Endometrium (tissue), 2 donors: Measurements from ENCODE around the gene UNC93B1.

Source experiments
- FAIRE-seq: peaks from 2 replicates; lab custom pipeline; 2012; peaks lifted over from hg19 to GRCh38; lab: Jason Lieb, UNC
- donor health status: control.
- donor health status: control.

UNC93B1 gene, protein sequence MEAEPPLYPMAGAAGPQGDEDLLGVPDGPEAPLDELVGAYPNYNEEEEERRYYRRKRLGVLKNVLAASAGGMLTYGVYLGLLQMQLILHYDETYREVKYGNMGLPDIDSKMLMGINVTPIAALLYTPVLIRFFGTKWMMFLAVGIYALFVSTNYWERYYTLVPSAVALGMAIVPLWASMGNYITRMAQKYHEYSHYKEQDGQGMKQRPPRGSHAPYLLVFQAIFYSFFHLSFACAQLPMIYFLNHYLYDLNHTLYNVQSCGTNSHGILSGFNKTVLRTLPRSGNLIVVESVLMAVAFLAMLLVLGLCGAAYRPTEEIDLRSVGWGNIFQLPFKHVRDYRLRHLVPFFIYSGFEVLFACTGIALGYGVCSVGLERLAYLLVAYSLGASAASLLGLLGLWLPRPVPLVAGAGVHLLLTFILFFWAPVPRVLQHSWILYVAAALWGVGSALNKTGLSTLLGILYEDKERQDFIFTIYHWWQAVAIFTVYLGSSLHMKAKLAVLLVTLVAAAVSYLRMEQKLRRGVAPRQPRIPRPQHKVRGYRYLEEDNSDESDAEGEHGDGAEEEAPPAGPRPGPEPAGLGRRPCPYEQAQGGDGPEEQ

DNA sequence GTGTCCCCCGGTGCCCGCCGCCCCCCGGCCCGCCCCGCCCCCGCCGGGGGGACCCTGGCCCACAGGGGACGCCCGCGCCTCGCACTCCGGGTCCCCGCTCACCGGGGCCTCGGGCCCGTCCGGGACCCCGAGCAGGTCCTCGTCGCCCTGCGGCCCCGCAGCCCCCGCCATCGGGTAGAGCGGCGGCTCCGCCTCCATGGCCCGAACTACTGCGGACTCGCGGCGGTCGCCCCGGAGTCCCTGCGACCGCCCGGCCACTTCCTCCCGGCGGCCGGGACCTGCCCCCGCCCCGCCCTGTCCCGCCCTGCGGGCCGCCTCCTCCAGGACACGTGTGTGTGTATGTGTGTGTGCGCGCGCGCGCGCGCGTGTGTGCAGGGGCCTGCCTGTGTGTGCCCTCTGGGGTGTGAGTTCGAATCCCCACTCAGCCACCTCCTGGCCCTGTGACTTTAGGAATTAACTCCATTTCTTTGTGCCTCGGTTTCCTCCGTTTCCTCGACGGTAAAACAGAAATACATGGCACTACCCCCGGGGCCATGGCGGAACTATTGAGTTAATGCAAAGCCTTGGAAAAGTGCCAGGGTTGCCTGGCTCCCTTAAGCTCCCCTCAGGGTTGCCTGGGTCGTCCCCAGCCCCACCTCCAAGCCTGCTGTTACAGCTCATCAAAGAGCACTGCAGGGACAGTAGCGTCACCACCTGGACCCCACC, at the start of gene UNC93B1:
TSS of gene UNC93B1 (minus strand) at position 252 of the 705 bp plus-strand sequence. CDS start at position 198, 54 bp downstream.
- no peak for FAIRE-seq

DNA sequence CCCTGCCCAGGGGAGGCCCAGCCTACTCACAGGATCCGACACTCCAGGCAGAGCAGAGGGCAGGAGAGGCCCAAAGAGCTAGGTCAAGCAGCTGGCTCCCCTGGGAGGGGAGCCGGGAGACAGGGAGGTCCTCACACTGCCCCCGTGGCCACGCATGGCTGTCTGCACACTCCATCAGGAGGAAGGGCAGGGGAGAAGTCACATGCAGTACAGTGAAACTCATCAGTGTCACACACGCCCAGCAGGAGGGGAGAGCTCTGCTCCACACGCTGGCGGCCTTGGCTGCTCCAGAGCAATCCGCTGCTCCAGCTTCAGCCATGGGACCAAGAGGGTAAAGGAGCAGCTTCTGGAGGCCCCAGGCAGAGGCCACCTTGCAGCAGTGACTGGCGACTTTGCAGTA, 49.2 kb upstream of the UNC93B1 start:
- FAIRE-seq: no peak

DNA sequence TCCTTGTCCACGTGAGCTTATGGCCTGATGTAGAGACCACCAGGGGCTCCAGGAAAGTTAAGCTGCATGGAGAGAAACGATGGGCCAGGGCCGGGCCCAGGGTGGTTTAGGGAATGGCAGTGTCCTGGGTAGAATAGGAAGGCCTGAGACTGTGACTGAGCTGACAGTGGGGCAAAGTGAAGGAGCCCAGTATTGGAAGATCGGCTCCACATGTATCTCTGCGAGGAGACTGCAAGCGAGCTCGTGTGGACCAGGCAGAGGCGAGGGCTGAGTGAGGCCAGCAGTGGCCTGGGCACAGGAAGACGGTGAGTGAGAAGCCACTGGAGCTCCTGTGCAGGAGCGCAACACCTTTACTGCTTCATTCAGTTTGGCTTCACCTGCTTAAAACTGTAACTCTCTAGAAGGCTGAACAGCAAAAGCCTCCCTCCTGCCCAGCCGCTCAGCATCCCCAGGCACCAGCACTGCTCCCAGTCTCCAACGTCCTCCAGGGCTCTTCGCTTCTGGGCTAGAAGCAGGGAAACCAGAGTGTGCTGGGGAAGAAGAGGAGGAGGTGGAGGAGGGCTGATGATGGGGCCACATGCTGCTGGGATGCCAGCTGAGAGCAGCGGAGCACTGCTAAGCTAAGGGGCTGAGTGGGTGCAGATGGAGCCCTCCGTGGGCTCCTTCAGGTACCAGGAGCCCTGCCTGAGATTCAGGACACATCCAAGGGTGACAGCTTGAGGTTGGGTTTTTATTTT, 48.4 kb upstream of the UNC93B1 start:
- no peak for FAIRE-seq

DNA sequence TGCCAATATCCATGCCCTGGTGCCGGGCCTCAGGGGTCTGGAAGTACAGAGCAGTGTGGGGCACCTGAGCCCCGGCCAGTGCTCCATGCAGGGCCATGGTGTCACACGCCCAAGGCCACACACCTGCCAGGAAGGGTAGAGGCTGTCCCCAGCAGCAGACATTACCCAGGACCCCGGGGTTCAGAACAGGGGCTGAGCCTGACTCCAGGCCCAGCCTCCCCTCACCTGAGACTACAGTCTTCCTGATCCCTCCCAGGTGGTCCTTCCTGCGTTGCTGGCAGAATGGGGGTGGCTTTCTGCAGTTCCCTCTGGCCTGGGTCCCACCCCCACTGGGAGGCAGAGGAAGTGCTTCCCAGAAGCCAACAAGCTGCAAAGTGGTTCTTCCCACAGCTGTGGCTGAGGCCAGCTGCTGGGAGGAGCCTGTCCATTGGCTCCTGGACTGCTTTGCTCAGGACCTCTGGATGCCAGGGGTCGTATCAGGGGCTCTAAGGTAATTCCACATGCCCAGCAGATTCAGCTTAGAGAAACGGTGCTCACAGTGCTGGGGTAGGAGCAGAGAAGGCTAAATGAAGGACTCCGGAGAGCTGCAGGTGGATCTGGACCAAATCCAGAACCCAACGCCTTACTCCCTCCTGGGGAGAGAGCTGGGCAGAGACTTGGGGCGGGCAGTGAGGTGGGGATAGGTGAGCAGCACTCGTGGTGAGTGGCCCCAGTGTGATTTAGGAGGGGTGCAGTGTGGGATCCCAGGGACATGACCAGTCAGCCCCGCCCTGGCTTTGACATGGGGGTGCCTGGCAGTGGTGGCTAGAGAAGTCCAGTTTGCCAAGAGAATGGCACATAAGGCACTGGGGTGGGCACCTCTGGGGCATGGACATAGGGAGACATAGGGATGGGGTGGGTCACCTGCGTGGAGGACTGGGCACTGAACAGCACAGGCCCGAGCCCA, 47.6 kb upstream of the UNC93B1 start:
- FAIRE-seq: no peak

DNA sequence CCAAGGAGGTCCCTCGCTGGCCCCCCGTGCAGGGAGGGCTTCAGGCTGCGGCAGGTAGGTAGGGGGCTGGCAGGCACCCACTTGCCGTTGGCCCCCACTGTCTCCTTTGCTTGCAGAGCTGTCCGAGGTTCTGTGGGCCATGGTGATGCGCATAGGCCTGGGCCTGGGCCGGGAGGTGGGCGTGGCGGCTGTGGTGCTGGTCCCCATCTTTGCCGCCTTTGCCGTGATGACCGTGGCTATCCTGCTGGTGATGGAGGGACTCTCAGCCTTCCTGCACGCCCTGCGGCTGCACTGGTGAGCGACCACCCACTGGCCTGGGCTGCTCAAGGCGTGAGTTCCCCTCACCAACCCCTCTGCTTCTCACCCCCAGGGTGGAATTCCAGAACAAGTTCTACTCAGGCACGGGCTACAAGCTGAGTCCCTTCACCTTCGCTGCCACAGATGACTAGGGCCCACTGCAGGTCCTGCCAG, 46.5 kb upstream of the UNC93B1 start:
- no peak for FAIRE-seq

DNA sequence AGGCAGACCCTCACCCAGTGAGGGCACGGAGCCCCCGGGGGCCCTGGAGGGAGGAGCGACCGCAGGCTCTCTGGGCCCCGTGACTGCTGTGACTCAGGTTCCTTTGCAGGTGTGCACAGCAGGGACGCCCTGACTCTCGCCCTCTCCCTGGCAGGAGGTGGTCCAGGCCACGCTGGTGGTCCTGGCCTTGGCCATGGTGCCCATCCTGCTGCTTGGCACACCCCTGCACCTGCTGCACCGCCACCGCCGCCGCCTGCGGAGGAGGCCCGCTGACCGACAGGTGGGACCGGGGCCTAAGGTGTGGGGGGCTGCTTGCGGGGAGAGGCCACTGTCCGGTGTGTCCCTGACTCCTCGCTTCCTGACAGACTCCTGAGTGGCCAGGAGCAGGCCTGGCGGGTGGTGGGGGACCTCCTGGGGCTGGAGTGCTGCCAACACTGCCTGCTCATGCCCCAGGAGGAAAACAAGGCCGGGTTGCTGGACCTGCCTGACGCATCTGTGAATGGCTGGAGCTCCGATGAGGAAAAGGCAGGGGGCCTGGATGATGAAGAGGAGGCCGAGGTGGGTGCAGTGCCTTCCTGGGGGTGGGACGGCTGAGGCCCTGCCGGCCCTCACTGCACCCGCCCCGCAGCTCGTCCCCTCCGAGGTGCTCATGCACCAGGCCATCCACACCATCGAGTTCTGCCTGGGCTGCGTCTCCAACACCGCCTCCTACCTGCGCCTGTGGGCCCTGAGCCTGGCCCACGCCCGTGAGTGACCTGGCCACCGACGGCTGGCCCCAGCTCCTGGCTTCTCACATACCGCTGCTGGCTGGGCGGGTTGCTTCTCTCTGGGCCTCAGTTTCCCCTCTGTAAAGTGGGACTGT, 45.8 kb upstream of the UNC93B1 start:
- no peak for FAIRE-seq

DNA sequence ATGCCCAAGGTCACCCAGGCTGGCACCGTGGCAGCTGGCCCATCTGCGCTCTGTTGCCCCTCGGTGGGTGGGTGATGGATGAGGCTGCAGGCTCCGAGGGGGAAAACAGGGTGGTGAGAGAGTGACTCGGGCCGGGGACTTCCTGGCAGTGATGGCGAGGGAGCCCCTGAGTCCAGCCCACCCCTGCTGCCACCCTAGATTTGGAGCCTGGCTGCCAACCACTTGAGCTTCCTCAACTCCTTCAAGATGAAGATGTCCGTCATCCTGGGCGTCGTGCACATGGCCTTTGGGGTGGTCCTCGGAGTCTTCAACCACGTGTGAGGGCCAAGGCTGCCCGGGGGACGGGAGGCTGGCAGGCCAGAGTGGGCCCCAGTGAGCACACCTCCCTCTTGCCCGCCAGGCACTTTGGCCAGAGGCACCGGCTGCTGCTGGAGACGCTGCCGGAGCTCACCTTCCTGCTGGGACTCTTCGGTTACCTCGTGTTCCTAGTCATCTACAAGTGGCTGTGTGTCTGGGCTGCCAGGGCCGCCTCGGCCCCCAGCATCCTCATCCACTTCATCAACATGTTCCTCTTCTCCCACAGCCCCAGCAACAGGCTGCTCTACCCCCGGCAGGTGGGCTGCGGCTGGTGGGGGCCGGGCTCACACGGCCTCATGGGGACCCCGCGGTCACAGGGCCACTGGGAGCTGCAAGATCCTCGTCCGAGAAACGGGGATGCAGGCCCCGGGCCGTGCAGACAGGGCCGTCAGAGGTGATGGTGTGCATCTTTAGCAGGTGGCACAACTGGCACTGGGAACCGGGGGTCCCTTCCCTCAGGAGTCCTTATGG, 45.0 kb upstream of the UNC93B1 start:
- no peak for FAIRE-seq

DNA sequence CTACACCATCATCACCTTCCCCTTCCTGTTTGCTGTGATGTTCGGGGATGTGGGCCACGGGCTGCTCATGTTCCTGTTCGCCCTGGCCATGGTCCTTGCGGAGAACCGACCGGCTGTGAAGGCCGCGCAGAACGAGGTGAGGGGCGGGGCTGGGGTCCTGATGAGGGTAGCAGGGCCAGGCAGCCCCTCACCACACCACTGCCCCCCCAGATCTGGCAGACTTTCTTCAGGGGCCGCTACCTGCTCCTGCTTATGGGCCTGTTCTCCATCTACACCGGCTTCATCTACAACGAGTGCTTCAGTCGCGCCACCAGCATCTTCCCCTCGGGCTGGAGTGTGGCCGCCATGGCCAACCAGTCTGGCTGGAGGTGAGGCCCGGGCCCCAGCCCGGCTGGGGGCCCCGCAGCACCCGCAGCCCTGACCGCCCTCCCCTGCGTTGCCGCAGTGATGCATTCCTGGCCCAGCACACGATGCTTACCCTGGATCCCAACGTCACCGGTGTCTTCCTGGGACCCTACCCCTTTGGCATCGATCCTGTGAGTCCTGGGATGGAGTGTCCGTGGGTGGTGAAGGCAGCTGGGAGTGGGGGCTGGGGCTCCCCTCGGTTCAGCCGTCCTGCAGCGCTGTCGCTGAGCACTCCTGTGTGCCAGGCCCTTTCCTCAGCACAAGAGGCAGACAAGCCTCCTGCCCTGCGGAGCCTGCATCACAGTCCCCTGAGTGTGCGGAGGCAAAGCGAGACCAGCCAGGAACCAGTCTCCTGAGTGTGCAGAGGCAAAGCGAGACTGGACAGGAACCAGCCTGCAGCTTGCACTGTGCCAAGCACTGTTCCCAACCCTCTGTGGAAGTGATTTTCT, 43.8 kb upstream of the UNC93B1 start:
- FAIRE-seq: no peak

DNA sequence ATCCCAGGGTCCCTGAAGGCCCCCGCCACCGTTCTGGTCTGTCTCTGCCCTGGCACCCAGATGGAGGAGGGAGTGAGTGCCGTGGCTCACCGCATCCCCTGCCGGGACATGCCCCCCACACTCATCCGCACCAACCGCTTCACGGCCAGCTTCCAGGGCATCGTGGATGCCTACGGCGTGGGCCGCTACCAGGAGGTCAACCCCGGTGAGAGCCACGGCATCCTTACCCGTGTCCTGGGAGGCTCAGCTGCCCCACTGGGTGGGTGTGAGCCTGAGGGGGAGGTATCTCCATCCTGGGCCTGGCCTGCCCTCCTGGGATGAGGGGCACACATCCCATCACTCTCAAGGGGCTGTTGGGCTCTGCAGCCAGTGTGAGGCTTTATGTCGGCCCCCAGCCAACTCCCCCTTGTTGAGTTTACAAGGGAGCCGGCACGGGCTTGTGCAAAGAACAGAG, 41.0 kb upstream of the UNC93B1 start:
- no peak for FAIRE-seq

DNA sequence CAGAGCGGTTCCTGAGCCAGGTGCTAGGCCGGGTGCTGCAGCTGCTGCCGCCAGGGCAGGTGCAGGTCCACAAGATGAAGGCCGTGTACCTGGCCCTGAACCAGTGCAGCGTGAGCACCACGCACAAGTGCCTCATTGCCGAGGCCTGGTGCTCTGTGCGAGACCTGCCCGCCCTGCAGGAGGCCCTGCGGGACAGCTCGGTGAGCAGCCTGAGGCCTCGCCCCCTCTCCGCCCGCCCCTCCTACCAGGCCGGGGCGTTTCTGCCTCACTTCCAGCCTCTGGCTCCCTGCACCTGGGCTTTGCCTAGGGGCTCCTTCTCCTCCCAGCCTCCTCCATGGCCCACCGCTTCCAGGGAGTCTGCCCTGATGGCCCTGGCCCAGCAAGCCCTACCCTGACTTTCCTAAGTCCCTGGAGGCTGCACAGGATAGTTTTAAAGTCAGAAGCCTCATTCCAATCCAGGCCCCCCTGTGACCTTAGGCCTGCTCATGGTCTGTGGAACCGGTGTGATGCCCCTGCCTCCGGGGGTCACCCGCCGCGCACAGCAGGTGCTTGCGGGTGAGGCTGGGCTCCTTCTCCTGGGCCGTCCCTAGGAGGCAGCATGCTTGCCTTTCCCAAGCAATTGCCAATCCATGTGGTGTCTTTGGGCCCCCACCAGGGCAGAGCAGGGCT, 40.4 kb upstream of the UNC93B1 start:
- no peak for FAIRE-seq

DNA sequence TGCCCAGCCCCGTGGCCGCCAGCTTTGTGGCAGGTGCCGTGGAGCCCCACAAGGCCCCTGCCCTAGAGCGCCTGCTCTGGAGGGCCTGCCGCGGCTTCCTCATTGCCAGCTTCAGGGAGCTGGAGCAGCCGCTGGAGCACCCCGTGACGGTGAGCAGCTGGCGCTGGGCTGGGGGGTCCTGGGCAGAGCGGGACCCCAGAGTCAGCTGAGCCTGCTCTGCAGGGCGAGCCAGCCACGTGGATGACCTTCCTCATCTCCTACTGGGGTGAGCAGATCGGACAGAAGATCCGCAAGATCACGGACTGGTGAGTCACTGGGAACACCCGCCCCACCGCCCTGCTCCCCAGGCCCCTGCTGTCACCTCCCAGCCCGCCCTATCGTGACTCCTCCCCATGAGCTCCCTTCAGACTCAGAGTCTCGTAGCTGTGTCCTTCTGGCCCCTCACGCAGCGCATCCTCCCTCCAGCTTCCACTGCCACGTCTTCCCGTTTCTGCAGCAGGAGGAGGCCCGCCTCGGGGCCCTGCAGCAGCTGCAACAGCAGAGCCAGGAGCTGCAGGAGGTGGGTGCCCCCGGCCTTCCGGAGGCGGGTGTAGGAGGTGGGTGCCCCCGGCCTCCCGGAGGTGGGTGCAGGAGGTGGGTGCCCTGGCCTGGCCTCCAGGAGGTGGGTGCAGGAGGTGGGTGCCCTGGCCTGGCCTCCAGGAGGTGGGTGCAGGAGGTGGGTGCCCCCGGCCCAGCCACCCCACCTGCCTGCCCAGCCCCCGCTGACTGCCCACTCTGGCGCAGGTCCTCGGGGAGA, 39.6 kb upstream of the UNC93B1 start:
- no peak for FAIRE-seq

DNA sequence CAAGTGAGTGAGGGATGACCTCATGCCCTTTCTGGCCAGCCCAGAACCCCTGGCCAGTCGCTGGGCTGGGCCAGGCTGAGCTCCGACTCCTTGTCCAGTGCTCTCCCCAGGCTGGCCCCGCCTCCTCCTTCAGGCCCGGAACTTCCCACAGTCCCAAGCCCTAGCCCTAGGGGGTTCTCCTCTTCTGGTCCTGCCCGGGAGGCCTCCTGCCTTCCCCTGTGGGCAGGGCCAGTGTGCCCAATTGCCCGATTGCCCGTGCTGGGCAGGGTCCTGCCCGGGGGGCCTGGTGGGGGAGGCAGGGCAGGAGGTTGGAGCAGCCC, 39.1 kb upstream of the UNC93B1 start:
- FAIRE-seq: no peak

DNA sequence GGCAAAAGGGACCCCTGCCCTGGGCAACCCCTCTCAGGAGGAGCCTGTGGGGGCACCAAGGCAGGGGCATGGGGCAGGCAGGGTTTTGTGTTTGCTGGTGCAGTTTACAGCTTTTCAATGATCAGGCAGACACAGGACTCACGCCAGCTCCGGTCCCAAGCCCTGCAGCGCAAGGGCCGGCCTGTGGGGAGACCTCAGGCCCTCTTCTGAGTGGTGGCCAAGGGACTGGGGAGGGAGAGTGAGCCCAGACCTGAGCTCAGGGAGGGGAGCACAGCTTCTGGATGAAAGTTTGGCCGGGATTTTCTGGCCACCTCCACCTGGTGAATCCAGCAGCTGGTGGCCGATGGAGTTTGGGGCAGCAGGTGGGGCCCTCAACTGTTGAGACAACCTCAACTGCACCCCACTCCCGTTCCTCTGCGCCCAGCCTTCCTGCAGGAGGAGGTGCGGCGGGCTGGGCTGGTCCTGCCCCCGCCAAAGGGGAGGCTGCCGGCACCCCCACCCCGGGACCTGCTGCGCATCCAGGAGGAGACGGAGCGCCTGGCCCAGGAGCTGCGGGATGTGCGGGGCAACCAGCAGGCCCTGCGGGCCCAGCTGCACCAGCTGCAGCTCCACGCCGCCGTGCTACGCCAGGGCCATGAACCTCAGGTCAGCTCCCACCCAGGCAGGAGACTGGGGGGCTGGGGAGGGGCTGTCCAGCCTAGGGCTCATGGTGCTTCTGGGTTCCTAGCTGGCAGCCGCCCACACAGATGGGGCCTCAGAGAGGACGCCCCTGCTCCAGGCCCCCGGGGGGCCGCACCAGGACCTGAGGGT, 38.5 kb upstream of the UNC93B1 start:
- no peak for FAIRE-seq

DNA sequence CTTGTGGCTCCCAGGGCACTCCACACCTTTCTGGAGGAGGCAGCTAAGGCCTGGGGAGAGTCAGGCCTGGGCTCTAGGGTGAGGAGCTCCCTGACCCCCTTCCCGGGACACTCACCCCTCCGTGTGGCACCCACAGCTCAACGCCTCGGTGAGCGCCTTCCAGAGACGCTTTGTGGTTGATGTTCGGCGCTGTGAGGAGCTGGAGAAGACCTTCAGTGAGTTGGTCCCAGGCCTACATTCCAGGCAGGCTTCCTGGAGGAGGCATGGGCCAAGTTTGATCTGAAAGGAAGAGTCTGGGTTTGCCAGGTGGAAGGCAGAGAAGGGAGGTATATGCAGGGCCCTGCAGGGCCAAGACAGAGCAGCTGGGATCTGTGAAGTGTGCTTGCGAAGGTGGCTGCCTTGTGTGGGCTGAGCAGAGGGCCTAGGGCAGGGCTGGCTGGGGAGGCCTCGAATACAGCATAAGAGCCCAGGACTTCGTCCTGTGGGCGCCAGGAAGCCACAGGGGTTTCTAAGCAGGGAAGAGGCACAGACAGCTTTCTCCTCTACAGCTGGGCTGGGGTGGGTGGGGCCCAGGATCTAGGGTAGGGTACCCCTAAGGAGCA, 37.8 kb upstream of the UNC93B1 start:
- no peak for FAIRE-seq

DNA sequence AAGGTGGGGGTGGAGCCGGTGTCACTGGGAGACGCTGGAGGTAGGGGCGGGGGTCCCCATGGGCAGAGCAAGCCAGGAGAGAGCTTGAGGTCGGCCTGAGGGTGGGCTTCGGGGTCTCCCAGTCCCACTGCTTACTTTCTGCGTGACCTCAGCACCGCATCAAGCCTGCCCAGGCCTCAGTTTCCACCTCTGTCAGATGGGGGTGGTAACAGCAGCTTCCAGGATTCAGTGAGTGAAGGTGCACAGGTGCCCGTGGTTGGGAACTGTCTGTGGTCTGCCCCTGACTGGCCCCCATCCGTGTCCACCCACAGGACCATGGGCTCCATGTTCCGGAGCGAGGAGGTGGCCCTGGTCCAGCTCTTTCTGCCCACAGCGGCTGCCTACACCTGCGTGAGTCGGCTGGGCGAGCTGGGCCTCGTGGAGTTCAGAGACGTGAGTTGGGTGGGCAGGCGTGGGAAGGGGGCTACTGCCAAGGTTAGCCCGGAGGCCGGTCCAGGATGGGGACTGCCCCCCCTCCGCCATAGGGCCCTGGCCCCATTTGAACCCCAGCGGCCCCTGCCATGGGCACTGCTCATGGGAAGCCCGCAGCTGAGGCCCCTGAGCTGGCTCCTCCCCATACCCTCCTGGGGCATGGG, 37.2 kb upstream of the UNC93B1 start:
- FAIRE-seq: no peak
